Measurements from ENCODE around the gene FCER1G. TPM values are rescaled to one million over a fixed set of nuclear protein-coding genes. Genes with fewer than 3 reads are reported as not detected.

FCER1G gene
- total RNA-seq, 4 donors from 2014 or later, result 1.6 to 50.4 (median 25.4) TPM

- peaks cover 0 to 7% (median 0%) of the 10 kb centered on the region in 3 donors for H3K36me3 ChIP-seq
- TF ChIP-seq POLR2A (IDR thresholded peaks at IDR 0.05) (peak in 2 of 4 donors; percentile 46 to 71), CTCF (IDR thresholded peaks at IDR 0.05) (no peak)
- no peak for DNase-seq
- intact Hi-C loops (cut with DNase I), result no loop called here
- WGBS, 2 donors, result 17 to 30% methylated on average over 9 to 11 of the region's 11 CpGs
- peaks cover 43 to 93% (median 84%) of the 10 kb centered on the region in 3 donors for H3K4me1 ChIP-seq
- H3K27ac ChIP-seq, result peak within 1 kb of the TSS; percentile 90 to 99 (median 97)
- peak within 1 kb of the TSS; percentile 14 to 65 (median 38) for H3K4me3 ChIP-seq
- H3K27me3 ChIP-seq, result no peaks in the 10 kb centered on the region
- H3K9me3 ChIP-seq, result no peaks in the 10 kb centered on the region
Observed at GRCh38 chr1:161198897-161199431, 16.1 kb upstream of the FCER1G start, which contains the start of gene ADAMTS4. TSS of gene ADAMTS4 (minus strand) at chr1:161199054. CDS start at chr1:161198627, 427 bp downstream.

- Histone ChIP-seq H3K9me3 (no peaks in the 10 kb centered on the region), H3K4me3 (peak overlapping the region in 1 of 4 donors; percentile 65), H3K27ac (peak overlapping the region; percentile 90 to 99 (median 97)), H3K4me1 (peaks cover 43 to 93% (median 84%) of the 10 kb centered on the region in 3 donors), H3K36me3 (peaks cover 0 to 13% (median 0%) of the 10 kb centered on the region in 3 donors), H3K27me3 (no peaks in the 10 kb centered on the region)
- DNase-seq, result no peak
- intact Hi-C loops (cut with DNase I), result no loop called here
- WGBS, 2 donors, result 24 to 43% methylated on average over 4 to 5 of the region's 5 CpGs
- no peak for TF ChIP-seq POLR2A (IDR thresholded peaks at IDR 0.05)
Observed at GRCh38 chr1:161199506-161200139, 15.5 kb upstream of the FCER1G start.

GRCh38 chr1:161200421-161200991, 14.6 kb upstream of the FCER1G start:
- Histone ChIP-seq H3K36me3 (peaks cover 0 to 22% (median 0%) of the 10 kb centered on the region in 3 donors), H3K9me3 (no peaks in the 10 kb centered on the region), H3K4me1 (peaks cover 43 to 93% (median 84%) of the 10 kb centered on the region in 3 donors), H3K4me3 (peak overlapping the region in 1 of 4 donors; percentile 86), H3K27ac (peak overlapping the region; percentile 90 to 99 (median 97)), H3K27me3 (no peaks in the 10 kb centered on the region)
- TF ChIP-seq CTCF (IDR thresholded peaks at IDR 0.05), result no peak
- TF ChIP-seq POLR2A (IDR thresholded peaks at IDR 0.05), result no peak
- no peak for DNase-seq
- 42 to 56% methylated on average over 2 to 4 of the region's 5 CpGs for WGBS, 2 donors
- intact Hi-C loops (cut with DNase I), result no loop called here

- DNase-seq, result no peak
- Histone ChIP-seq H3K4me3 (peak overlapping the region; percentile 58 to 89 (median 80)), H3K9me3 (no peaks in the 10 kb centered on the region), H3K27ac (peak overlapping the region; percentile 90 to 99 (median 97)), H3K36me3 (peaks cover 3 to 29% (median 3%) of the 10 kb centered on the region in 3 donors), H3K27me3 (no peaks in the 10 kb centered on the region), H3K4me1 (peaks cover 43 to 93% (median 83%) of the 10 kb centered on the region in 3 donors)
- TF ChIP-seq CTCF (IDR thresholded peaks at IDR 0.05), result no peak
- no peak for TF ChIP-seq POLR2A (IDR thresholded peaks at IDR 0.05)
- WGBS, 2 donors, result 27 to 34% methylated on average over 11 to 12 of the region's 13 CpGs
- intact Hi-C loops (cut with DNase I), result no loop called here
Observed at GRCh38 chr1:161200992-161201835, 13.9 kb upstream of the FCER1G start.

Measured in esophagus squamous epithelium (tissue), 5 donors.